SIG-M5 treated with dmso at 0.1 percent for 504 hours (cell line): ENCODE measurements around the gene UVRAG.

Source experiments
- DNase-seq: peaks from one replicate; lab custom pipeline; 2025; ENCODE audit not compliant: unreplicated experiment; lab: John Stamatoyannopoulos, UW

Gene UVRAG

GRCh38 chr11:76086743-76087635 is 272.0 kb downstream of the UVRAG start:
- no peak for DNase-seq

DNA sequence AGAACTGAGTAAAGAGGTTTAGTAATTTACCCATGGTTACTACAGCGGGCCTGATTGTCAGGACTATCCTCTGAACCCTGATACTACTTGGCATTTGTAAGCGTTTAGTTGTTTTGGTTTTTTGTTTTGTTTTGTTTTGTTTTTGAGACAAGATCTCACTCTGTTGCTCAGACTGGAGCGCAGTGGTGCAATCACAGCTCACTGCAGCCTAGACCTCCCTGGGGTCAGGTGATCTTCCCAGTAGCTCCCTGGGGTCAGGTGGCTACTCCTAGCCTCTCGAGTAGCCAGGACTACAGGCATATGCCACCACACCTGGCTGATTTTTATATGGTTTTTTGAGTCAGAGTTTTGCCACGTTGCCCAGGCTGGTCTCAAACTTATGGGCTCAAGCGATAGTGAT is 272.7 kb downstream of the UVRAG start:
- no peak for DNase-seq

- no peak for DNase-seq
These were observed 273.5 kb downstream of the UVRAG start for GRCh38 chr11:76088511-76088910.

DNA sequence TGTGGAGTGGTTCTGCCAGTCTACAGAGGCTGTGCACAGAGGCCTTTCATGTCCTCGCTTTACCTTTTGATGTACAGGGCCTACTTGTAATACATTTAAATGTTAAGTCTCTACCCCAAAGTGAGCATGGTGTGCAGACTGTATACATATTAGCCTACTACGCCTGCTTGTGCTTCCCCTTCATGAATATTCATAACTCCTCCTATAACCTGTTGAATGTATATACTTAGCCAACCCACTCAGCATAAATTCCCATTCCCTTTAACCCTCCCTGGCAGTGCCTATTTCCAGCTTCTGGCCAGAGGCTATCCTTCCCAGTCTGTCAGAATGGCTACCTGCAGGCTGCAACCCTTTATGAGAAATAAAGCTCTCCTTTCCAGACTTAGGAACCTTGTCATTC is 275.2 kb downstream of the UVRAG start:
- no peak for DNase-seq

- no peak for DNase-seq
These were observed 275.8 kb downstream of the UVRAG start for GRCh38 chr11:76090821-76091220.

DNA sequence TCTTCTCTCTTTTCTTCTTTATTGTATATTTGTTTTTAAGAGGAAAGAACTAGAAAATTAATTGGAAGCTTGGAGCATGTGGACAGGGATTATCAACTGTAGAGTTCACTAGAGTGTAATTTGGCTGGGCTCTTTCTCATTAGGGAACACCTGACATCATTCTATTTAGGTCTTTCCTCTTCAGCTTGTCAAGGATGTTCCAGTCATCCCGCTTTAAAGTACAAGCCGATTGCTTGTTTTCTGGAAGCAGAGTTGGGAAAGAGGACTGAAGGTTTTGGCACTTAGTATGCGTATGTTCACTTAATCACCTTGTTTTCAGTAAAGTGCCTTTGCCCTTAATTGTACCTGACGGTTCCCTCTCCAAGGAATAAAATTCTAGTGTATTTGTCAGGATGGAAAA is 279.7 kb downstream of the UVRAG start:
- DNase-seq = no peak

DNA sequence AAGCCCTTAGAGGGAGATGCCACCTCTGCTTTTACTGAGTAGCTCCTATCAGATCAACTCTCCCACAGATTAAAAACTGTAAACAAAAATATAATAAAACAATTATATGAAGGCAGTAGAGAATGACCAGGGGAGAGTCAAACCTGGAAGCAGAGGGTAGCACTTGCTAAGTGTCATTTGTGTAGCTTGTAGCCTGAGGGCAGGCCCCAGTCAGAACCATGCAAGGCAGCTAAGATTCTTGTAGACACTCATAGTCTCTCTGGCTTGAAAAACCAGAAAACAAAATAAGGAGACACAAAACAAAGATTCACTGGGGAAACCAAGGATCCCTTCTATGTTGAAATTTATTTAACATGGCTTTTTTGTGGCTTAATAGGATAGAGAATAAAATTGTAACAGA is 280.9 kb downstream of the UVRAG start:
- DNase-seq = no peak

DNA sequence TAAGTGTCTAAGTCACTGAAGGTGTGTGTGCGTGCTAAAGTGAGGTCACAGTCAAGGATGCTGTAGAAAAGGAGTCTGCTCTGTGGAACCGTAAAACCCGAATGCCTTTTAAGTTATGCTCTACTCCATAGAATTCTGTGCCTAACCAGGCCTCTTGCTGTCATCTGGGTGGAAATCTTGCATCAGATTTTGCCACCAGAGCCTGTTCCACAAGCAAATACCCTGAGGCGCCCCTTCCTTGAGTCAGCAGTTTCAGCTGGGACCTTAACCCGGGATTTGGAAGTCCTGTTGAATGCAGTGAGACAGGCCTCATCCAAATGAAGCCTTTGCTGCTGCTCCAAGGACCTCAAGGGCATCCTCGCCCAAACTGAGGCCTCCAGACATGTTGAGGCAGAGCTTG is 281.5 kb downstream of the UVRAG start:
- DNase-seq = no peak

DNA sequence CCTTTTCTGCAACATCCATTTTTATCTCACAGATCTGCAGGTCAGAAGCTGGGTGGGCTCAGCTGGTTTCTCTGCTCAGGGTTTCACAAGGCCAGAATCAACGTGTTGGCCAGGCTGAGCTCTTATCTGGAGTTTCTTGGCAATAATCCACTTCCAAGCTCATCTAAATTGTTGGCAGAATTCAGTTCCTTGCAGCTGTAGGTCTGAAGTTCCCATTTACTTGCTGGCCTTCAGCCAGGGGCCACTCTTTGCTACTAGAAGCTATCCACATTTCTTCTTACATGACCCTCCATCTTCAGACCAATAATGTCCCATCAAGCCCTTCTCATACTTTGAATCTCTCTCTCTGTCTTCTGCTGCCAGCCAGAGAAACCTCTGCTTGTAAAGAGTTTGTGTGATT is 287.8 kb downstream of the UVRAG start:
- DNase-seq = no peak

- DNase-seq = no peak
These were observed 288.4 kb downstream of the UVRAG start for GRCh38 chr11:76103460-76103859.

DNA sequence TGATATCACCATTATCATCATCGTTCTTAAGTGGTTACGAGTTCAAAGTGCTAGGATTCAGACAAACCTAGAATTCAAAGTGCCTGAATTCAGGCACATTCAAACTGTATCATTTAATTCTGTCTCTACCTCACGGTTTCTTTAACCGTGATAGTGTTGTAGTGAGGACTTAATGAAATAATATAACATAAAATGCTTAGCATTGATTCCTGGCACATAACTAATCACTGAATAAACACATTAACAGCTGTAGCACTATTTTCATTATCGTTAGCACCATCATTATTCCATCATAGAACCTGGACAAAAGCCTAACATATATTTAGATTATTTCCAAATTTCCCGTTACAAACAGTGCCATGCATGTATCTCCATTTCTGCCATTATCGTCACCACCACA is 289.3 kb downstream of the UVRAG start:
- DNase-seq = no peak

DNA sequence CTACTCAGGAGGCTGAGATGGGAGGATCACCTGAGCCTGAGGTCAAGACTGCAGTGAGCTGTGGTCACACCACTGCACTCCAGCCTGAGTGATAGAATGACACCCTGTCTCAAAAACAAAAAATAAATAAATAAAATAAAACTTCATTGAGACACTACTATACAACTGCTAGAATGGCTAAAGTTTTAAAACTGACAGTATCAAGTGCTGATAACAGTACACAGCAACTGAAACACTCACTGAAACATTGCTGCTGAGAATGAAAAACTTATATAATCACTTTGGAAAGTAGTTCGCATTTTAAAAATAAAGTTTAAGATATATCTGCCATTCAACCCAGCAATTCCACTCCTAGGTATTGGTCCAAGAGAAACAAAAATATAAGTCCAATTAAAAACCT is 290.6 kb downstream of the UVRAG start:
- no peak for DNase-seq

GRCh38 chr11:76107971-76108370 is 293.0 kb downstream of the UVRAG start:
- DNase-seq = no peak

GRCh38 chr11:76114238-76114637 is 299.2 kb downstream of the UVRAG start:
- no peak for DNase-seq

DNA sequence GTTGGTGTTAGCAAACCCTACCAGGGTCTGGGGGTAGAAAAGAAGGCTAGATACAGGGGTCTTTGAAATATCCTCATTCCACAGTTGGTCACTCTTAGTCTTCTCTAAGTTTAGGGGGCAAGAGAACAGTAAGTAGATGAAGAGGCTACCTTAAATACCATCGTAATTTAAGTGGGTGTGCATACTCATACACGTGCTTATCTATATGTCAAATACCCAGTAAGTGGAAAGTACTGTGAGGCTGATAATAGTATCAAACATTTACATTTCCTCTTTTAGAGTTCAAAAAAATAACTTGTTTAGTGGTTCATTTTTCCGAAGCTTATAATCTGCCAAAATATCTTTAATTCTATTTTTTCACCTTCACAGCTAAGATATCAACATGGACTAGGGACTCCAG is 300.5 kb downstream of the UVRAG start:
- no peak for DNase-seq

DNA sequence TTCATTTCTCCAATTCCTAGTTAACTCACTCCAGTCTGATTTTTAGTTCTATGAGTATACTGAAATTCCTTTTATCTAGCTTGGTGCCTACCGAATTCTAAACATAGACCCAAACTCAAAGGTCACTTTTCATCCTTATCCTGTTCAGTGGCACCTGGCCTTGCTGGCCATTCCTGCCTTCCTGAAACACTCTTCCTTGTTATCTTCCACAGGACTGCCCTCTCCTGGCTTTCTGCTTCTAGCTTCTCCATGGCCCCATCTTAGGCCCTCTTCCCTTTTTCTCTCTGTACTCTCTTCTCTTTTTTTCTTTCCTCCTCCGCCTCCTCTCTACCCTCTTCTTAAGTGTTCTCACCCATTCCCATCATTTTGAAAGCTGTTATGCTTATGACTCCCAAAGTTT is 304.0 kb downstream of the UVRAG start:
- no peak for DNase-seq

DNA sequence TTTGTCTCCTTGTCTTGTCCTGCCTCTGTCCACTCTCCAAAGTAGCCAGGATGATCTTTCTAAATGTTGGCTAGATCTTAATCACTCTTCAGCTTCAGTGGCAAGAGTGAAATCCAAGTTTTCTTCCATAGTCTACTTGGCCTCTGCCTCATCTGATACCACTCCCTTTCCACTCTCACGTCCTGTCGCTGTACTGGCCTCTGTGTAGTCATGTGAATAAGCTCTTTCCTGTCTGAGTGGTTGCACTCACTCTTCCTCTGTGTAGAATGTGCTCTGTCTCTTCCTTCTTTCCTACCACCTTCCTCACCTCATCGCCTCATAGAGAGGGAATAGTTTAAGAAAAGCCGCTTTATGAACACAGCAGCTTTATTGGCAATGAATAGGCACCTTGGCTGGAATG is 304.8 kb downstream of the UVRAG start:
- DNase-seq = no peak

- DNase-seq = no peak
These were observed 305.6 kb downstream of the UVRAG start for GRCh38 chr11:76120513-76121101.

DNA sequence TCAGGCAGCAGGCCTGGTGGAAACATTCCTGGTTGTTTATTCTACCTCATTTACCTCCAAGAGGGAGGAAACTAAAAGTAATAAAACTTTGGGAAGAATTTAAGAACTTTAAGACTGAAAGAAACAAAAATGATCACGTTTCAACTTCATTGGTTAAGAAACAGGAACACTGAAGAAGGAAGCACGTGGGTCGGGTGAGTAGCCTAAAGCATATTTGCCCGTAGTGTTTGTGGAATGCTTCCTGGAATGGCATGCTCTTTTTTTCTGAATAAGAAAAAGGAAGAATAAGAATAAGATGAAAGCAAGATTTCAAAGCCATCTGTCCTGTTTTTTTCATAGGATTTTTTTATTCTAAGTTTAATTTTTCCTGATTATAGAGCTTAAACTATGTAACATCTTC is 308.2 kb downstream of the UVRAG start:
- no peak for DNase-seq

DNA sequence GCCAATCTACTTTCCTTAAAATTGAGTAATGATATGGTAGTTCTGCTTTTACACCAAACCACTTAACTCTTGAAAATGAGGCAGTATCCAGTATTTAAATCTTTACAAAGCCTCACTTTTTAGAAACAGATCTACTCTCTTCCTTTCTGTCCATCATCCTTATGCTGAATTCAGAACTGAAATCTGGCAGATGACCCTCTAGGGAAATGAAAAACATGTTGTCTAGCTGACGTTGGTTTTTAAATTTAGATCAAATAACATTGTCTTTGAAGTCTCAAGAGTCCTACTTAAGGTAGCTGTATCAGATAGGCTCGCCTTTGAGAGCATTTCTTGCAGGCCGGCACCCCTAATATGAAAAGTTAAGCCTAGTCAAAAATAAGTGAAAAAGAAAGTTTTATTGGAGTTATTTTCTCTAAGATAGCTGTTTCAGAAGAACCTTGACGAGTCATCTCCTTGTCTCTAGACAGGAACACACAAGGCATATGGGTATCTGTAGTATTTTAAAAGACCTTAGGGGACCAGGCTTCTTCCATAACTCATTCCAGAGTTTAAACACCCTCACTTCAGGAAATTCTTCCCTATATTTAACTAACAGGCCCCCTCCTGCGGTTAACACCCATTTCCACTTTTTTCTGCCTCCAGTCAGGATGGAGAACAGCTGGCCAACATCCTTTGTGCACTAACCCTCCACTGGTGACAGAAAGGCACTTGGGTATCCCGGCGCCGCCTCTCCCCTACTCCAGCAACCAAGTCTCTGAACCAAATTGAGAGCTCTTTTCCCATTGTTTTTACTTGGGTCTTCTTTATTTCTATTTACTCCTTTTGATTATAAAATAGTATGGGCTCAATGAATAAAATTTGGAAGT is 310.1 kb downstream of the UVRAG start:
- no peak for DNase-seq

DNA sequence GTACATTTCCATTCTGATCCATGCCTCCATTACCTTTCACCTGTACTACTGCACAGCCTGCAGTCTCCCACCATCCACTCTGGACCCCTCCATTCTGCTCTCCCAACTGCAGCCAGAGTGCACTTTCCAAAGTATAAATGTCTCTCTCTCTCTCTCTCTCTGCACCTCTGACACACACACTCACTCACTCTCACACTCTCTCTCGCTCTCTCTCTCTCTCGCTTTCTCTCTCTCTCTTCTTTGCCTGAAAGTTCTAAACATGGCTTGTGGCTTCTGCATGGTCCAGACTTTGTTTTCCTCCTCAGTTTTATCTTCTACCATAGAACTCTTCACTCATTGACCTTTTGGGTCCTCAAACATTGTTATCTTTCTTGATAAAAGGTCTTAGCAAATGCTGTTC is 314.7 kb downstream of the UVRAG start:
- DNase-seq = no peak

DNA sequence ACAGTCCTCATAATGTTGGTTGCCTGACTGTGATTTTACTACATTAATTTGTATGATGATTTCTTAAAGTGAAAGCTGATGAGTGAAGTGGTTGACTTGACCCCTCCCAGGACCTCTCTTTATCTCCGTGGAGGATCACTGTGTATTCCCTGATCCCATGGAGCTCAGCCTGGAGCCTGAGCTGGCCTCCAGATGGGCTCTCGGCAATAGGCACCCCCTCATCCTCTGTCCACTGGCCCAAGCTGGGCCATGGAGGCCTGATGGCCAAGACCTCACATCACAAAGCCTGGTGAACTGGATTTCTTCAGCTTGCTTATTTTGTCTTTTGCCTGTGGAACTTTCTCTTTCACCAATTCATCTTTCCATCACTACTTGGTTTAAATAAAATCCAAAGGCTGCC is 316.1 kb downstream of the UVRAG start:
- DNase-seq = no peak
